SK-N-SH treated with all-trans-retinoic acid at 6 μM for 48 hours (cell line): ENCODE data around the gene EFNA4.

Experiments
- ATAC-seq: fragments of 200-7000 bp; cut with Tn5 transposase; 3 replicates; pipeline ENCODE4 v1.9.1; 2020; ENCODE audit warnings: mild to moderate bottlenecking, moderate library complexity
- ARNTL ChIP-seq: fragments of 450-650 bp; formaldehyde crosslinking; IDR thresholded peaks from 2 replicates; pipeline ENCODE4 v1.5.0; 2020; ENCODE audit warnings: low read depth, mild to moderate bottlenecking, moderate library complexity, borderline replicate concordance
- BACH2 ChIP-seq: fragments of 250-450 bp; sonication (Bioruptor Pico); IDR thresholded peaks from 2 replicates; pipeline ENCODE4 v1.9.0; 2021; ENCODE audit warnings: mild to moderate bottlenecking, borderline replicate concordance
- CSDC2 ChIP-seq: fragments of 250-450 bp; sonication (Bioruptor Pico); IDR thresholded peaks from 2 replicates; pipeline ENCODE4 v1.5.0; 2020; ENCODE audit warnings: mild to moderate bottlenecking, moderate library complexity
- CSRNP3 ChIP-seq: fragments of 250-450 bp; sonication (Bioruptor Pico); IDR thresholded peaks from 2 replicates; pipeline ENCODE4 v1.5.1; 2021; ENCODE audit warnings: mild to moderate bottlenecking, moderate library complexity
- ESRRG ChIP-seq: fragments of 250-450 bp; sonication (Bioruptor Pico); IDR thresholded peaks from 2 replicates; pipeline ENCODE4 v1.6.1; 2021; ENCODE audit warnings: mild to moderate bottlenecking
- OSR1 ChIP-seq: fragments of 250-450 bp; sonication (Bioruptor Pico); IDR thresholded peaks from 2 replicates; pipeline ENCODE4 v1.8.0; 2022; ENCODE audit warnings: moderate library complexity, mild to moderate bottlenecking, inconsistent platforms
- PPARA ChIP-seq: fragments of 250-450 bp; sonication (Bioruptor Pico); IDR thresholded peaks from 2 replicates; pipeline ENCODE4 v1.5.0; 2020; ENCODE audit warnings: mild to moderate bottlenecking, borderline replicate concordance
- RARB ChIP-seq: fragments of 250-450 bp; sonication (Bioruptor Pico); IDR thresholded peaks from 2 replicates; pipeline ENCODE4 v1.8.0; 2021; ENCODE audit warnings: mild to moderate bottlenecking, moderate library complexity
- SNAI2 ChIP-seq: fragments of 250-450 bp; sonication (Bioruptor Pico); IDR thresholded peaks from 2 replicates; pipeline ENCODE4 v1.5.0; 2020; ENCODE audit warnings: mild to moderate bottlenecking, moderate library complexity
- TCF4 ChIP-seq: fragments of 250-450 bp; sonication (Bioruptor Pico); IDR thresholded peaks from 2 replicates; pipeline ENCODE4 v1.8.0; 2021; ENCODE audit warnings: mild to moderate bottlenecking, moderate library complexity, borderline replicate concordance
- TOX ChIP-seq: fragments of 250-450 bp; sonication (Bioruptor Pico); IDR thresholded peaks from 2 replicates; pipeline ENCODE4 v1.8.0; 2021; ENCODE audit warnings: mild to moderate bottlenecking, moderate library complexity, borderline replicate concordance
- ZC3H10 ChIP-seq: fragments of 250-450 bp; sonication (Bioruptor Pico); IDR thresholded peaks from 2 replicates; pipeline ENCODE4 v1.5.1; 2021; ENCODE audit warnings: mild to moderate bottlenecking, moderate library complexity
- ZFP3 ChIP-seq: fragments of 250-450 bp; sonication (Bioruptor Pico); IDR thresholded peaks from 2 replicates; pipeline ENCODE4 v1.5.0; 2020; ENCODE audit warnings: mild to moderate bottlenecking, moderate library complexity
- ZFP30 ChIP-seq: fragments of 450-650 bp; formaldehyde crosslinking; IDR thresholded peaks from 2 replicates; pipeline ENCODE4 v1.5.0; 2022; ENCODE audit warnings: mild to moderate bottlenecking, moderate library complexity
- ZNF565 ChIP-seq: fragments of 450-650 bp; formaldehyde crosslinking; conservative IDR thresholded peaks from 2 replicates; pipeline ENCODE4 v1.5.0; 2020; ENCODE audit warnings: low read depth, mild to moderate bottlenecking, moderate library complexity
- ZNF70 ChIP-seq: fragments of 450-650 bp; formaldehyde crosslinking; IDR thresholded peaks from 2 replicates; pipeline ENCODE4 v1.5.0; 2020; ENCODE audit warnings: mild to moderate bottlenecking, moderate library complexity
- TF ChIP-seq, protein P1 (sequence below): fragments of 250-450 bp; sonication (Bioruptor Pico); IDR thresholded peaks from 2 replicates; pipeline ENCODE4 v1.5.1; 2020; ENCODE audit warnings: low read depth, mild to moderate bottlenecking, moderate library complexity
- TF ChIP-seq, protein P2 (sequence below): fragments of 250-450 bp; sonication (Bioruptor Pico); IDR thresholded peaks from 2 replicates; pipeline ENCODE4 v1.8.0; 2021; ENCODE audit warnings: low read depth, mild to moderate bottlenecking, moderate library complexity, borderline replicate concordance
- TF ChIP-seq, protein P3 (sequence below): fragments of 250-450 bp; sonication (Bioruptor Pico); IDR thresholded peaks from 2 replicates; pipeline ENCODE4 v1.5.0; 2020; ENCODE audit warnings: mild to moderate bottlenecking, moderate library complexity
- TF ChIP-seq, protein P4 (sequence below): fragments of 250-450 bp; sonication (Bioruptor Pico); IDR thresholded peaks from 2 replicates; pipeline ENCODE4 v1.8.0; 2020; ENCODE audit warnings: mild to moderate bottlenecking, moderate library complexity, borderline replicate concordance

The EFNA4 gene

GRCh38 chr1:155015527-155016230 lies 47.9 kb upstream of the EFNA4 start:
- TF ChIP-seq TCF4 (CRISPR knock-in tag) (no peak), PPARA (no peak), ZC3H10 (CRISPR knock-in tag) (no peak), RARB (CRISPR knock-in tag) (no peak), SNAI2 (CRISPR knock-in tag) (no peak), ESRRG (CRISPR knock-in tag) (no peak), ARNTL (CRISPR knock-in tag) (no peak), ZNF70 (no peak), CSDC2 (CRISPR knock-in tag) (no peak), ZNF565 (CRISPR knock-in tag) (no peak)
- TF ChIP-seq, protein P1, sequence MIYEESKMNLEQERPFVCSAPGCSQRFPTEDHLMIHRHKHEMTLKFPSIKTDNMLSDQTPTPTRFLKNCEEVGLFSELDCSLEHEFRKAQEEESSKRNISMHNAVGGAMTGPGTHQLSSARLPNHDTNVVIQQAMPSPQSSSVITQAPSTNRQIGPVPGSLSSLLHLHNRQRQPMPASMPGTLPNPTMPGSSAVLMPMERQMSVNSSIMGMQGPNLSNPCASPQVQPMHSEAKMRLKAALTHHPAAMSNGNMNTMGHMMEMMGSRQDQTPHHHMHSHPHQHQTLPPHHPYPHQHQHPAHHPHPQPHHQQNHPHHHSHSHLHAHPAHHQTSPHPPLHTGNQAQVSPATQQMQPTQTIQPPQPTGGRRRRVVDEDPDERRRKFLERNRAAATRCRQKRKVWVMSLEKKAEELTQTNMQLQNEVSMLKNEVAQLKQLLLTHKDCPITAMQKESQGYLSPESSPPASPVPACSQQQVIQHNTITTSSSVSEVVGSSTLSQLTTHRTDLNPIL (CRISPR knock-in tag), result no peak
- no peak for ATAC-seq

DNA sequence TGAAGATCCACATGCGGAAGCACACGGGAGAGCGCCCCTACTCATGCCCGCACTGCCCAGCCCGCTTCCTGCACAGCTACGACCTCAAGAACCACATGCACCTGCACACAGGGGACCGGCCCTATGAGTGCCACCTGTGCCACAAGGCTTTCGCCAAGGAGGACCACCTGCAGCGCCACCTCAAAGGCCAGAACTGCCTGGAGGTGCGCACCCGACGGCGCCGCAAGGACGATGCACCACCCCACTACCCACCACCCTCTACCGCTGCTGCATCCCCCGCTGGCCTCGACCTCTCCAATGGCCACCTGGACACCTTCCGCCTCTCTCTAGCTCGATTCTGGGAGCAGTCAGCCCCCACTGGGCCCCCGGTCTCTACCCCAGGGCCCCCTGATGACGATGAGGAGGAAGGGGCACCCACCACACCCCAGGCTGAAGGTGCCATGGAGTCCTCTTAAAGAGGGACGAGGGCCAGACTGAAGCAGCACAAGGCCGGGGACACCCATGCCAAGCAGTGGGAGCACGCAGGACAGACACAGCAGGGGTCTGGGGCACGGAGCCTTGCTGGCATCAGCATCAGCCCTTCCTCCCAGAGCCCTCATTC lies 47.2 kb upstream of the EFNA4 start:
- no peak for ATAC-seq
- TF ChIP-seq, protein P1 (CRISPR knock-in tag), result no peak
- TF ChIP-seq RARB (CRISPR knock-in tag) (no peak), ZC3H10 (CRISPR knock-in tag) (no peak), SNAI2 (CRISPR knock-in tag) (no peak), ZNF565 (CRISPR knock-in tag) (no peak), OSR1 (CRISPR knock-in tag) (no peak), ZFP30 (no peak), ZFP3 (CRISPR knock-in tag) (no peak), TOX (CRISPR knock-in tag) (no peak), ZNF70 (no peak), CSRNP3 (no peak), PPARA (no peak), ARNTL (CRISPR knock-in tag) (no peak), BACH2 (CRISPR knock-in tag) (no peak)
- TF ChIP-seq, protein P2, sequence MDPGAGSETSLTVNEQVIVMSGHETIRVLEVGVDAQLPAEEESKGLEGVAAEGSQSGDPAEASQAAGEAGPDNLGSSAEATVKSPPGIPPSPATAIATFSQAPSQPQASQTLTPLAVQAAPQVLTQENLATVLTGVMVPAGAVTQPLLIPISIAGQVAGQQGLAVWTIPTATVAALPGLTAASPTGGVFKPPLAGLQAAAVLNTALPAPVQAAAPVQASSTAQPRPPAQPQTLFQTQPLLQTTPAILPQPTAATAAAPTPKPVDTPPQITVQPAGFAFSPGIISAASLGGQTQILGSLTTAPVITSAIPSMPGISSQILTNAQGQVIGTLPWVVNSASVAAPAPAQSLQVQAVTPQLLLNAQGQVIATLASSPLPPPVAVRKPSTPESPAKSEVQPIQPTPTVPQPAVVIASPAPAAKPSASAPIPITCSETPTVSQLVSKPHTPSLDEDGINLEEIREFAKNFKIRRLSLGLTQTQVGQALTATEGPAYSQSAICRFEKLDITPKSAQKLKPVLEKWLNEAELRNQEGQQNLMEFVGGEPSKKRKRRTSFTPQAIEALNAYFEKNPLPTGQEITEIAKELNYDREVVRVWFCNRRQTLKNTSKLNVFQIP (CRISPR knock-in tag), result no peak
- TF ChIP-seq, protein P3, sequence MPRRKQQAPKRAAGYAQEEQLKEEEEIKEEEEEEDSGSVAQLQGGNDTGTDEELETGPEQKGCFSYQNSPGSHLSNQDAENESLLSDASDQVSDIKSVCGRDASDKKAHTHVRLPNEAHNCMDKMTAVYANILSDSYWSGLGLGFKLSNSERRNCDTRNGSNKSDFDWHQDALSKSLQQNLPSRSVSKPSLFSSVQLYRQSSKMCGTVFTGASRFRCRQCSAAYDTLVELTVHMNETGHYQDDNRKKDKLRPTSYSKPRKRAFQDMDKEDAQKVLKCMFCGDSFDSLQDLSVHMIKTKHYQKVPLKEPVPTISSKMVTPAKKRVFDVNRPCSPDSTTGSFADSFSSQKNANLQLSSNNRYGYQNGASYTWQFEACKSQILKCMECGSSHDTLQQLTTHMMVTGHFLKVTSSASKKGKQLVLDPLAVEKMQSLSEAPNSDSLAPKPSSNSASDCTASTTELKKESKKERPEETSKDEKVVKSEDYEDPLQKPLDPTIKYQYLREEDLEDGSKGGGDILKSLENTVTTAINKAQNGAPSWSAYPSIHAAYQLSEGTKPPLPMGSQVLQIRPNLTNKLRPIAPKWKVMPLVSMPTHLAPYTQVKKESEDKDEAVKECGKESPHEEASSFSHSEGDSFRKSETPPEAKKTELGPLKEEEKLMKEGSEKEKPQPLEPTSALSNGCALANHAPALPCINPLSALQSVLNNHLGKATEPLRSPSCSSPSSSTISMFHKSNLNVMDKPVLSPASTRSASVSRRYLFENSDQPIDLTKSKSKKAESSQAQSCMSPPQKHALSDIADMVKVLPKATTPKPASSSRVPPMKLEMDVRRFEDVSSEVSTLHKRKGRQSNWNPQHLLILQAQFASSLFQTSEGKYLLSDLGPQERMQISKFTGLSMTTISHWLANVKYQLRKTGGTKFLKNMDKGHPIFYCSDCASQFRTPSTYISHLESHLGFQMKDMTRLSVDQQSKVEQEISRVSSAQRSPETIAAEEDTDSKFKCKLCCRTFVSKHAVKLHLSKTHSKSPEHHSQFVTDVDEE (CRISPR knock-in tag), result no peak
- TF ChIP-seq, protein P4, sequence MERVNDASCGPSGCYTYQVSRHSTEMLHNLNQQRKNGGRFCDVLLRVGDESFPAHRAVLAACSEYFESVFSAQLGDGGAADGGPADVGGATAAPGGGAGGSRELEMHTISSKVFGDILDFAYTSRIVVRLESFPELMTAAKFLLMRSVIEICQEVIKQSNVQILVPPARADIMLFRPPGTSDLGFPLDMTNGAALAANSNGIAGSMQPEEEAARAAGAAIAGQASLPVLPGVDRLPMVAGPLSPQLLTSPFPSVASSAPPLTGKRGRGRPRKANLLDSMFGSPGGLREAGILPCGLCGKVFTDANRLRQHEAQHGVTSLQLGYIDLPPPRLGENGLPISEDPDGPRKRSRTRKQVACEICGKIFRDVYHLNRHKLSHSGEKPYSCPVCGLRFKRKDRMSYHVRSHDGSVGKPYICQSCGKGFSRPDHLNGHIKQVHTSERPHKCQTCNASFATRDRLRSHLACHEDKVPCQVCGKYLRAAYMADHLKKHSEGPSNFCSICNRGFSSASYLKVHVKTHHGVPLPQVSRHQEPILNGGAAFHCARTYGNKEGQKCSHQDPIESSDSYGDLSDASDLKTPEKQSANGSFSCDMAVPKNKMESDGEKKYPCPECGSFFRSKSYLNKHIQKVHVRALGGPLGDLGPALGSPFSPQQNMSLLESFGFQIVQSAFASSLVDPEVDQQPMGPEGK, result no peak
